ENCODE data around the gene SLC28A3.
"Not testable (repeated sequence)": the region's sequence is repeated elsewhere in the genome, so short reads cannot be mapped to it uniquely, and the experiment has no call there.

The SLC28A3 gene, protein sequence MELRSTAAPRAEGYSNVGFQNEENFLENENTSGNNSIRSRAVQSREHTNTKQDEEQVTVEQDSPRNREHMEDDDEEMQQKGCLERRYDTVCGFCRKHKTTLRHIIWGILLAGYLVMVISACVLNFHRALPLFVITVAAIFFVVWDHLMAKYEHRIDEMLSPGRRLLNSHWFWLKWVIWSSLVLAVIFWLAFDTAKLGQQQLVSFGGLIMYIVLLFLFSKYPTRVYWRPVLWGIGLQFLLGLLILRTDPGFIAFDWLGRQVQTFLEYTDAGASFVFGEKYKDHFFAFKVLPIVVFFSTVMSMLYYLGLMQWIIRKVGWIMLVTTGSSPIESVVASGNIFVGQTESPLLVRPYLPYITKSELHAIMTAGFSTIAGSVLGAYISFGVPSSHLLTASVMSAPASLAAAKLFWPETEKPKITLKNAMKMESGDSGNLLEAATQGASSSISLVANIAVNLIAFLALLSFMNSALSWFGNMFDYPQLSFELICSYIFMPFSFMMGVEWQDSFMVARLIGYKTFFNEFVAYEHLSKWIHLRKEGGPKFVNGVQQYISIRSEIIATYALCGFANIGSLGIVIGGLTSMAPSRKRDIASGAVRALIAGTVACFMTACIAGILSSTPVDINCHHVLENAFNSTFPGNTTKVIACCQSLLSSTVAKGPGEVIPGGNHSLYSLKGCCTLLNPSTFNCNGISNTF

GRCh38 chr9:84340535-84340934 lies at the start of gene SLC28A3:
Gene SLC28A3, minus strand, starts transcription at chr9:84340758. Its CDS starts 125 bp downstream, at chr9:84340633.
- no peak for DNase-seq

GRCh38 chr9:84390254-84390653 lies 49.7 kb upstream of the SLC28A3 start:
- not testable (repeated sequence) for DNase-seq

DNA sequence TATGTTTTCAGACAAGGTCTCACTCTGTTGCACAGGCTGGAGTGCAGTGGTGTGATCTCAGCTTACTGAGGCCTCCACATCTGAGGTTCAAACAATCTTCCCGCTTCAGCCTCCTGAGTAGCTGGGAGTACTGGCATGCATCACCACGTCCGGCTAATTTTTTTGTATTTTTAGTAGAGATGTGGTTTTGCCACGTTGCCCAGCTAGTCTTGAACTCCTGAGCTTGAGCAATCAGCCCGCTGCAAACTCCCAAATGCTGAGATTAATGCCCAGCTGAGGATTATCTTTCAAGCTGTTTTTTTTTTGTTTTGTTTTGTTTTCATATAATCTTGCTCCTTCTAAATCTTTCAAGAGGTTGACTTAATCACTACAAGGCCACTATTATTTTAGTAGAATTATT lies 47.3 kb upstream of the SLC28A3 start:
- no peak for DNase-seq

DNA sequence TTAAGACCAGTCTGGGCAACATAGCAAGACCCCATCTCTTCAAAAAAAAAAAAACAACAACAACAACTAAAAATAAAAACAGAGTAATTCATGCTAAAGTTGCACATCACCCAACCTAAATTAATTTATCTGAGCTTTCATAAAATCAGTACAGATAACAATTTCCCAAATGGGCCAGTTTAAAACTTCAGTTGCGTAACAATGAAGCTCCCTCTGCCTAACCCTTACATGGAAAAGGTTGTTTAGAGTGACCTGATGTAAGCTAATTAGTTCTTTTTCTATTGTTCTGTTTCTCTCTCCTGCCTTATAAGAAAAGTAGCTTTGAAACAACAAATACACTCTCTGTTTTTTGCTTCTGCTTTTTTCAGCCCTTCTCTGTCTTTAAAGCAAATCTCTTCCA lies 46.2 kb upstream of the SLC28A3 start:
- no peak for DNase-seq

GRCh38 chr9:84385386-84386040 lies 45.0 kb upstream of the SLC28A3 start:
- no peak for DNase-seq

DNA sequence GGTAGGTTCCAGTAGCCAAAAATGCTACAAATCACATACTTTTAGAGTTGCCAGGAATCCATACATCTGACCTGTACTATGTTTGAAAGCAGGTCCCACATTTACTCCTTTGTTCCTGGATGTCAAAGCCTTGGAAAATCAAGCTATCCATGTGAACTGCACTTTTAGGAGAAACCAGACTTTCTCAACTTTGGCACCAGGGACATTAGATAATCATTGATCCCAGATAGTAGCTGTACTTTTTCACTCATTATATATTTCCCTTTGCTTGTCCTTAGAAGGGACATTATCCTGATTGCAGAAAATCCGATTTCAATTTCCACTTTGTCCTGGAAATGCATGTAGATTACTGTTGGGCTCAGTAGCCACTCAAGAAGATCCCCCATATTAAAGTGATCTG lies 44.1 kb upstream of the SLC28A3 start:
- DNase-seq = no peak

GRCh38 chr9:84383178-84383577 lies 42.6 kb upstream of the SLC28A3 start:
- DNase-seq = no peak

- DNase-seq = no peak
Measured at GRCh38 chr9:84382720-84383119, 42.2 kb upstream of the SLC28A3 start.

DNA sequence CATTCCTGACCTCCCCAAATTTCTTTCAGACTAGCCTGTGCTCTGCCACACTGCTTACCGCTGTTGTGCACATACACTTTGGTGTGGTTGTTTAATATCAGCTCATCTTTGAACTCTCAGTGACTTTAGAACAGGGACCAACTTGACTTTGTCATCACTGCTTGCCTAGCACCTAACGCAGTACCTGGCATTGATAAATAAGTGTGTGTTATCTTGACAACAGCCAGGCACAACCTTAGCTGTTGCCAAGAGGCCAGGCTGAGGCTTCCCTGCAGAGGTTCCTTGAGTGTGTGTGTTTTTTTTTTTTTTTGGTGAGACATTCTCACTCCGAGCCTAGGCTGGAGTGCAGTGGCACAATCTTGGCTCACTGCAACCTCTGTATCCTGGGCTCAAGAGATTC lies 41.0 kb upstream of the SLC28A3 start:
- DNase-seq = no peak

DNA sequence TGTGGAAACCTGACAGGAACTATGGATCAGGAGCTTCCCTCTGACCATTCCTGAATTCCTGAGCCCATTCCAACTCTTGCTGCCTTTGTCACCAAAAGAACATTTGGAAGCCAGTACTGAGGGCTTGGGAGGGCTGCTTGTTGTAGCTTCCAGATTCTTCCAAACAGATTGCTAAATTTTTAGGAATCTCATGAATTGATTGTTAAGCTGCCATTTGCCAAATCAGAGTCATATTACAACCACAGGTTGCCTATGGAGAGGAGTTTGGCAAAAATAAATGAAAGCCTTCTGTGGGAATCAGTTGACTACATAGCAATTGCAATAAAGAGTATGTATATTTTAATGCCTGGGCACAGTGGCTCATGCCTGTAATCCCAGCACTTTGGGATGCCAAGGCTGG lies 39.2 kb upstream of the SLC28A3 start:
- no peak for DNase-seq

DNA sequence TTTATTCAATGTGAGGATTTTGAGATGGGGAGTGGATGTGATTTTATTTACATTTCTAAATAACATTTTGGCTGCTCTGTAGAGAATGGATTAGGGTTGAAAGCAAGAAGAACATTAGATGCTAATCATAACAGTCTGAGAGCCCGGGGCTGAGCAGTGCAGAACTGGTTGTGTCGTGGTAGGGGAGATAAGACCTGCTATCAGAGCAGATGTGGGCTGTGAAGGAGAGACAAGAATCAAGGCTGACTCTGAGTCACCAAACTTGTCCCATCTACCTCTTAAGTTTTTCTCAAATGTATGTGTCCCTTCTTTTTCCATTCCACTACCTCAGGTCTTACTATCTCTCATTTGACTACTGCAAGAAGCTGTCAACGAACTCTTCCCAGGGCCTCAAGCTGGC lies 35.4 kb upstream of the SLC28A3 start:
- no peak for DNase-seq

- peak in 1 of 2 experiments; percentile 45 for DNase-seq
Measured at GRCh38 chr9:84374516-84374915, 34.0 kb upstream of the SLC28A3 start.

DNA sequence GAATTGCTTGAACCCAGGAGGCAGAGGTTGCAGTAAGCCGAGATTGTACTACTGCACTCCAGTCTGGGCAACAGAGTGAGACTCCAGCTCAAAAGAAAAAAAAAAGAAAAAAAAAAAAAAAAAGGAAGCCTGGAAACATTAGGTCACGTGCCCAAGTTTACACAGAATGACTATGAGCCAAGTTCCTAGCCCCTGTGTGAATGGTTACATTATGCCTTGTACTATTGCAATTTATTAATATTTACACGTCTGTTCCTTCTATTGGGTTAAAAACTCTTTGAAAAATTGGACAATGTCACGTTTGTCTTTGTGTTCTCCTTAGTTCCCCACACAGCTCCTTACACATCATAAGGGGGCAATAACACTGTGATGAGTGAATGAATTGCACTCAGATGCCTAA lies 33.5 kb upstream of the SLC28A3 start:
- no peak for DNase-seq

GRCh38 chr9:84371737-84372136 lies 31.2 kb upstream of the SLC28A3 start:
- DNase-seq = no peak

GRCh38 chr9:84368601-84369000 lies 28.0 kb upstream of the SLC28A3 start:
- DNase-seq = no peak

DNA sequence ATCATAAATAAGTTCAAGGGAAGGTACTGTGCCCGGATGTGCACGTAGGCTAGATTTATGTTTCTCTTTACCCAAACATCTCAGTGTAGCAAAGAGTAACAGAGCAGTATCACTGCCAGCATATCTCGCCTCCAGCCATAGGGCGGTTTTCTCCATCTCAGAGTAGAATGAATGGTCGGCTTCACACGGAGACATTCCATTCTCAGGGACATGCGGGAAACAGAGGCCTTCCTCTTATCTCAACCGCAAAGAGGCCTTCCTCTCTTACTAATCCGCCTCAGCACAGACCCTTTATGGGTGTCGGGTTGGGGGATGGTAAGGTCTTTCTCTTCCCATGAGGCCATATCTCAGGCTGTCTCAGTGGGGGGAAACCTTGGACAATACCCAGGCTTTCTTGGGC lies 27.2 kb upstream of the SLC28A3 start:
- DNase-seq = not testable (repeated sequence)

GRCh38 chr9:84366683-84367082 lies 26.1 kb upstream of the SLC28A3 start:
- no peak for DNase-seq

GRCh38 chr9:84364894-84365490 lies 24.4 kb upstream of the SLC28A3 start:
- not testable (repeated sequence) for DNase-seq

GRCh38 chr9:84361645-84362044 lies 21.1 kb upstream of the SLC28A3 start:
- DNase-seq = no peak

DNA sequence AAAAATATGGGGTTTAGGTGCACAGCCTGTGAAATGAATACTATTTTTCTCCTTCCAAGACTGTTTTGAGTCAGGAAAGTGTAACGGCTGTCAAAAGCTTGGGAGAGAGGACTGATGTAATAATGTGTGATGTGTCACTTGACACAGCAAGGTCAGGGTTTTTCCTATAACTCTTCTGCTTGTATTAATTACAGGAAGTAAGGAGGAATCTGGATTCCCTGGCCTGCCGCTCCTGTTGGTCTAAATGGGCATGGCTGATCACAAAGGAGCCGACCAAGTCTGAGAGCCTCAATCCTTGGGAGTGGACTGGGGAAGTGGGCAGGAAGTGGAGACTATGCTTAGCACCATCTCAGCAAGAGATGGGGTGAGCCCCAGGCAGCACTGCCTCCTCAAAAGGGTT lies 16.7 kb upstream of the SLC28A3 start:
- no peak for DNase-seq

- DNase-seq = no peak
Measured at GRCh38 chr9:84354035-84354434, 13.5 kb upstream of the SLC28A3 start.

- no peak for DNase-seq
Measured at GRCh38 chr9:84349671-84350070, 9.1 kb upstream of the SLC28A3 start.

- DNase-seq = no peak
Measured at GRCh38 chr9:84343111-84343521, 2.6 kb upstream of the SLC28A3 start.
